Neutrophil (primary cell): ENCODE data around the gene SSUH2.

Experiments used
- H3K27ac ChIP-seq: fragments of 200-600 bp; sonication (generic); 2 replicates; pipeline ENCODE4 v1.5.1; 2016; ENCODE audit warnings: mild to moderate bottlenecking, moderate library complexity
- H3K27me3 ChIP-seq: fragments of 200-600 bp; sonication (generic); 2 replicates; pipeline ENCODE4 v1.6.0; 2016; ENCODE audit warnings: mild to moderate bottlenecking
- H3K36me3 ChIP-seq: fragments of 200-600 bp; sonication (generic); 2 replicates; pipeline ENCODE4 v1.5.1; 2017
- H3K4me1 ChIP-seq, 2 experiments: fragments of 200-600 bp in 1 of 2; sonication (generic) in 1 of 2; 1 replicate in 1 of 2; 2 replicates in 1 of 2; pipeline versions ENCODE4 v1.5.1 to v1.6.1; 2013 to 2016; ENCODE audit warnings: low read depth in 1 of 2, low read length in 1 of 2, mild to moderate bottlenecking in 1 of 2, moderate library complexity in 1 of 2; ENCODE audit not compliant: control insufficient read depth in 1 of 2, insufficient read depth in 1 of 2
- H3K4me3 ChIP-seq, 2 experiments: fragments of 200-600 bp in 1 of 2; sonication (generic) in 1 of 2; 1 replicate in 1 of 2; 2 replicates in 1 of 2; pipeline ENCODE4 v1.5.1; 2013 to 2016; ENCODE audit warnings: low read depth in 1 of 2, low read length in 1 of 2, mild to moderate bottlenecking in 1 of 2, moderate library complexity in 1 of 2
- H3K9me3 ChIP-seq: fragments of 200-600 bp; sonication (generic); 2 replicates; pipeline ENCODE4 v1.5.1; 2016
- CTCF ChIP-seq: fragments of 200-600 bp; sonication (generic); IDR thresholded peaks from 2 replicates; pipeline ENCODE4 v1.5.1; 2016; ENCODE audit warnings: antibody characterized with exemption

Gene SSUH2

GRCh38 chr3:8627949-8628348, 16.6 kb downstream of the SSUH2 start:
- Histone ChIP-seq H3K4me1 (no peaks in the 10 kb centered on the region), H3K4me3 (no peak overlapping the region), H3K9me3 (no peaks in the 10 kb centered on the region), H3K36me3 (no peaks in the 10 kb centered on the region), H3K27ac (no peak overlapping the region), H3K27me3 (no peaks in the 10 kb centered on the region)
- TF ChIP-seq CTCF, result no peak

- no peak overlapping the region for H3K4me3 ChIP-seq
- TF ChIP-seq CTCF, result no peak
- no peaks in the 10 kb centered on the region for H3K27me3 ChIP-seq
- no peaks in the 10 kb centered on the region for H3K4me1 ChIP-seq
- H3K36me3 ChIP-seq, result no peaks in the 10 kb centered on the region
- H3K9me3 ChIP-seq, result no peaks in the 10 kb centered on the region
- no peak overlapping the region for H3K27ac ChIP-seq
Observed at GRCh38 chr3:8627201-8627940, 17.2 kb downstream of the SSUH2 start.

- Histone ChIP-seq H3K36me3 (no peaks in the 10 kb centered on the region), H3K4me1 (no peaks in the 10 kb centered on the region), H3K27me3 (no peaks in the 10 kb centered on the region), H3K4me3 (no peak overlapping the region), H3K27ac (no peak overlapping the region), H3K9me3 (no peaks in the 10 kb centered on the region)
- TF ChIP-seq CTCF, result no peak
Observed at GRCh38 chr3:8625991-8626390, 18.6 kb downstream of the SSUH2 start.

- H3K4me3 ChIP-seq, result no peak overlapping the region
- H3K27ac ChIP-seq, result no peak overlapping the region
- no peaks in the 10 kb centered on the region for H3K4me1 ChIP-seq
- H3K9me3 ChIP-seq, result no peaks in the 10 kb centered on the region
- no peaks in the 10 kb centered on the region for H3K36me3 ChIP-seq
- H3K27me3 ChIP-seq, result no peaks in the 10 kb centered on the region
- no peak for TF ChIP-seq CTCF
Observed at GRCh38 chr3:8624612-8625011, 20.0 kb downstream of the SSUH2 start.

- TF ChIP-seq CTCF, result no peak
- Histone ChIP-seq H3K27me3 (no peaks in the 10 kb centered on the region), H3K27ac (no peak overlapping the region), H3K4me3 (no peak overlapping the region), H3K4me1 (no peaks in the 10 kb centered on the region), H3K36me3 (no peaks in the 10 kb centered on the region), H3K9me3 (no peaks in the 10 kb centered on the region)
Observed at GRCh38 chr3:8623741-8624140, 20.9 kb downstream of the SSUH2 start.
